Gastrocnemius medialis (tissue), 4 donors: Measurements from ENCODE around the gene APOBEC3B. TPM values are rescaled to one million over a fixed set of nuclear protein-coding genes. Genes with fewer than 3 reads are reported as not detected.
A peak's percentile ranks its signal among the peaks of the same experiment; 100 is the strongest.

Experiments
- ATAC-seq, 2 donors: fragments of 150-250 bp; one replicate each; pipeline ENCODE4 v1.9.1; 2016
- DNase-seq, 2 donors: peaks; one replicate each; pipeline ENCODE4 v3.0.0-alpha.2; 2019
- H3K27ac ChIP-seq, 4 donors: fragments of 200-600 bp; sonication (generic); 1 replicate in 1 of 4; 2 replicates in 3 of 4; pipeline ENCODE4 v1.5.1; 2016 to 2018; ENCODE audit warnings: mild to moderate bottlenecking in 2 of 4, moderate library complexity in 1 of 4
- H3K27me3 ChIP-seq, 3 donors: fragments of 200-600 bp; sonication (generic) in 2 of 3; 1 replicate in 1 of 3; 2 replicates in 2 of 3; pipeline versions ENCODE4 v1.5.1 to v1.6.0; 2016 to 2019; ENCODE audit warnings: mild to moderate bottlenecking in 1 of 3, moderate library complexity in 1 of 3
- H3K36me3 ChIP-seq, 2 donors: fragments of 200-600 bp; sonication (generic) in 1 of 2; one replicate each; pipeline ENCODE4 v1.5.1; 2017 to 2018
- H3K4me1 ChIP-seq, 2 donors: fragments of 200-600 bp; sonication (generic) in 1 of 2; one replicate each; pipeline ENCODE4 v1.5.1; 2016 to 2017; ENCODE audit warnings: mild to moderate bottlenecking in 2 of 2
- H3K4me3 ChIP-seq, 4 donors: fragments of 200-600 bp; sonication (generic) in 3 of 4; 1 replicate in 1 of 4; 2 replicates in 3 of 4; pipeline ENCODE4 v1.5.1; 2016 to 2019; ENCODE audit warnings: mild to moderate bottlenecking in 2 of 4
- H3K9me3 ChIP-seq, 3 donors: fragments of 200-600 bp; sonication (generic) in 2 of 3; 1 replicate in 1 of 3; 2 replicates in 2 of 3; pipeline ENCODE4 v1.5.1; 2016 to 2019
- POLR2A ChIP-seq, 2 donors: fragments of 450-650 bp; IDR thresholded peaks; one replicate each; pipeline ENCODE4 v1.6.1; 2017; ENCODE audit warnings: antibody characterized with exemption in 2 of 2, mild to moderate bottlenecking in 2 of 2, moderate library complexity in 2 of 2
- in situ Hi-C, 4 donors: fragments of 200-750 bp; cut with MboI; loops; one replicate each; pipeline versions ENCODE4 v1.15.0 to v1.8.0; 2017; ENCODE audit warnings: low sequenced_read_pairs in 4 of 4
- intact Hi-C: fragments of 100-400 bp; cut with DNase I; formaldehyde crosslinking; loops from one replicate; pipeline ENCODE4 v1.15.1; 2023; ENCODE audit warnings: low total_unique reads
- total RNA-seq, 4 donors: library from RNA; depleted of rRNA; stranded (reverse); fragments of >200 nt; gene quantifications; one replicate each; pipeline versions ENCODE4 v1.1.0 to v1.2.3, GENCODE V29; 2016
- TF ChIP-seq, protein P1 (sequence below), 5 experiments: fragments of 450-650 bp in 3 of 5; fragments of 200-600 bp in 2 of 5; sonication (generic) in 2 of 5; IDR thresholded peaks in 4 of 5; conservative IDR thresholded peaks in 1 of 5; 1 replicate in 4 of 5; 2 replicates in 1 of 5; pipeline ENCODE4 v1.5.1; 2016 to 2019; ENCODE audit warnings: antibody characterized with exemption in 5 of 5, mild to moderate bottlenecking in 3 of 5, moderate library complexity in 3 of 5

Gene APOBEC3B
- total RNA-seq, 4 donors from 2014 or later = 0.62 TPM; not detected in 3

DNA sequence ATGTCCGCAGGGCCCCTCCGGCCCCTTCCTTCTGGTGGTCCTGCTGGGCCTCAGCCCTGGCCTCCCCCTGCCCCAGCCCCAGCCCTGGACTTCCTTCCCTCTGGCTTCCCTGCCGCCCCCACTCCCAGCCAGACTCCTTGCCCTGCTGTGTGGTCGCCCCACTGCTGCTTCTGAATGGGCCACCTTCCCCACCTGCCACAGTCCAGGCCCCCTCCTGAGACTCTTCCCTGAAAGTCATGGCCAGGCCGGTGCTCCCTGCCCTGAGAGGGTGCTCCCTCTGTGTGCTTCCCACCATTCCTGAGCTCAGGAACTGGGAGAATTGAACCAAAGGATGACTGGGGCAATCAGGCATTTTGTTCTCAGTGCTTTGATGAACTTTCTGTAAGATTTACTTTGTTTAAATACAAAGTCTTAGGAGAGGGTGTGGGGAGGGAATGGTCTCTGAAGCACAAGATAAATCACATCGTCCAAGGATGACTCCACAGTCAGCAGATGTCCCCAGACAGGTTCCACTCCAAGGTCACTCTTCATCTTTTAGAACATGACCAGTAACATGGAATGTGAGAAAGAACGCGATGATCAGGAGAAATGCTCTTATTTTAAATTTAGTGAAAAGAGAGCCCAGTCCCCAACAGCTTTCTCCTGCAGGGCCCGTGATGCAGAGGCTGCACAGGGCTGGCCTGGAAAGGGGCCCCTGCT, 39.6 kb downstream of the APOBEC3B start:
- ATAC-seq (no peak), DNase-seq (no peak)
- Histone ChIP-seq H3K27ac (peak overlapping the region; percentile 52 to 73 (median 66)), H3K27me3 (no peaks in the 10 kb centered on the region), H3K9me3 (no peaks in the 10 kb centered on the region), H3K36me3 (no peaks in the 10 kb centered on the region), H3K4me3 (peak overlapping the region; percentile 40 to 49 (median 48)), H3K4me1 (no peaks in the 10 kb centered on the region)
- TF ChIP-seq POLR2A (IDR thresholded peaks at IDR 0.05) = no peak
- TF ChIP-seq, protein P1, sequence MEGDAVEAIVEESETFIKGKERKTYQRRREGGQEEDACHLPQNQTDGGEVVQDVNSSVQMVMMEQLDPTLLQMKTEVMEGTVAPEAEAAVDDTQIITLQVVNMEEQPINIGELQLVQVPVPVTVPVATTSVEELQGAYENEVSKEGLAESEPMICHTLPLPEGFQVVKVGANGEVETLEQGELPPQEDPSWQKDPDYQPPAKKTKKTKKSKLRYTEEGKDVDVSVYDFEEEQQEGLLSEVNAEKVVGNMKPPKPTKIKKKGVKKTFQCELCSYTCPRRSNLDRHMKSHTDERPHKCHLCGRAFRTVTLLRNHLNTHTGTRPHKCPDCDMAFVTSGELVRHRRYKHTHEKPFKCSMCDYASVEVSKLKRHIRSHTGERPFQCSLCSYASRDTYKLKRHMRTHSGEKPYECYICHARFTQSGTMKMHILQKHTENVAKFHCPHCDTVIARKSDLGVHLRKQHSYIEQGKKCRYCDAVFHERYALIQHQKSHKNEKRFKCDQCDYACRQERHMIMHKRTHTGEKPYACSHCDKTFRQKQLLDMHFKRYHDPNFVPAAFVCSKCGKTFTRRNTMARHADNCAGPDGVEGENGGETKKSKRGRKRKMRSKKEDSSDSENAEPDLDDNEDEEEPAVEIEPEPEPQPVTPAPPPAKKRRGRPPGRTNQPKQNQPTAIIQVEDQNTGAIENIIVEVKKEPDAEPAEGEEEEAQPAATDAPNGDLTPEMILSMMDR (IDR thresholded peaks at IDR 0.05 in 4 of 5, conservative IDR thresholded peaks at IDR 0.05 in 1 of 5) = no peak
- intact Hi-C loops = no loop called here
- in situ Hi-C loops = no loop called here

DNA sequence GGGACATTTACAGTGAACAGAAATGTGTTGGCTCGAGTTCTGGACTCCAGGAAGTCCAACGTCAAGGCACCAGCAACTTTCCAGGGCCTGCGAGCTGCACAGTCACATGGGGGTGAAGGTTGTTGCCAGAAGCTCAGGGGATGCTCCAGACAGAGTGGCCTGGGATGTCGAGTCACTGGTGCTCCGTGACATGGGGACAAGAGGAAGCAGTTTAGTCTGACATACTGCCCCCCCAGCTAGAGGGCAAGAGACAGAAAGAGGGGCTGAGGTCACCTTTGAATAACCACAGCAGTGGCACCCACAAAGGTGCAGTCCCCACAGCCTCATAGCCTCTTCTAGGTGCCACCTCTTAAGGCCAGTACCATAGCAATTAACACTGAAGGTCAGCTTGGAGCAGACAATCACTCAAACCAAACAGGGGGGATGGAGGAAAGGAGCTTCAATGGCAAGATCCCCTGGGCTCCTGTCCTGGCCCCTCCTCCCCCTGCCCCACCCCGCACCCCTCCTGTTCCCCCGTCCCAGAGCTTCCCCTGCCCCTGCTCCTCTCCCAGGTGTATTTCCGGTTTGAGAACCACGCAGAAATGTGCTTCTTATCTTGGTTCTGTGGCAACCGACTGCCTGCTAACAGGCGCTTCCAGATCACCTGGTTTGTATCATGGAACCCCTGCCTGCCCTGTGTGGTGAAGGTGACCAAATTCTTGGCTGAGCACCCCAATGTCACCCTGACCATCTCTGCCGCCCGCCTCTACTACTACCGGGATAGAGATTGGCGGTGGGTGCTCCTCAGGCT, 42.6 kb downstream of the APOBEC3B start:
- no peaks in the 10 kb centered on the region for H3K27me3 ChIP-seq
- no peak overlapping the region for H3K27ac ChIP-seq
- no peaks in the 10 kb centered on the region for H3K9me3 ChIP-seq
- H3K36me3 ChIP-seq = no peaks in the 10 kb centered on the region
- in situ Hi-C loops = no loop called here
- H3K4me1 ChIP-seq = no peaks in the 10 kb centered on the region
- H3K4me3 ChIP-seq = no peak overlapping the region
- ATAC-seq (no peak), DNase-seq (no peak)
- intact Hi-C loops = no loop called here
- no peak for TF ChIP-seq POLR2A (IDR thresholded peaks at IDR 0.05)
- TF ChIP-seq, protein P1 (IDR thresholded peaks at IDR 0.05 in 4 of 5, conservative IDR thresholded peaks at IDR 0.05 in 1 of 5) = no peak

DNA sequence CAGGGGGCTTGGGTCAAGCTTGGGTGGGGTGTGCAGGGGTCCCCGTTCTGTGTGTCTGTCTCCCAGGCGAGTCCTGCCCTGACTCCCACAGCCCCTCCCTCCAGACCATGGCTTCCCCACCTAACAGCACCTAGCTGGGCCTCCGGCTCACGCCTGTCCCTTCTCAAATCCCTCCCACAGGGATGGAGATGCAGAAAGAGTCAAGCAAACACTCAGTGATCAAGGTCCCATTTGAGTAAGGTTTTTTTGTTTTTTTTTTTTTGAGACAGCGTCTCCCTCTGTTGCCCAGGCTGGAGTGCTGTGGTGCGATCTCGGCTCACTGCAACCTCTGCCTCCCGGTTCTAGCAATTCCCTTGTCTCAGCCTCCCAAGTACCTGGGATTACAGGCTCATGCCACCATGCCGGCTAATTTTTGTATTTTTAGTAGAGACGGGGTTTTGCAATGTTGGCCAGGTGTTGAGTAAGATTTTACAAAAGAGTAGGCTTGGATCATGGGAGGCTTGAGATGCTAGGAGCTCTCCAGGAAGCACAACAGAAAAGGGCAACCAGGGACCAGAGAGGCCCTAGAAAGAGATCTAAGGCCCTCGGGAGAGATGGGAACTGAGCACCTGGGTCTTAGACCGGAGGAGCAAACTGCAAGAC, 44.5 kb downstream of the APOBEC3B start:
- in situ Hi-C loops = no loop called here

DNA sequence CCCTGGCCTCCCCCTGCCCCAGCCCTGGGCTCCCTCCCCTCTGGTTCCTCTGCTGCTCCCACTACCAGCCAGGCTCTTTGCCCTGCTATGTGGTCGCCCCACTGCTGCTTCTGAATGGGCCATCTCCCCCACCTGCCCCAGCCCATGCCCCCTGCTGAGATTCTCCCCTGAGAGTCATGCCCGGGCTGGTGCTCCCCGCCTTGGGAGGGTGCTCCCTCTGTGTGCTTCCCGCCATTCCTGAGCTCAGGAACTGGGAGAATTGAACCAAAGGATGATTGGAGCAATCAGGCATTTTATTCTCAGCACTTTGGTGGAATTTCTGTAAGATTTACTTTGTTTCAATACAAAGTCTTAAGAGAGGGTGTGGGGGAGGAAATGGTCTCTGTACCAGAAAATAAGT, 45.6 kb downstream of the APOBEC3B start:
- TF ChIP-seq POLR2A (IDR thresholded peaks at IDR 0.05) = no peak
- TF ChIP-seq, protein P1 (IDR thresholded peaks at IDR 0.05 in 4 of 5, conservative IDR thresholded peaks at IDR 0.05 in 1 of 5) = no peak
- no peak for DNase-seq
- Histone ChIP-seq H3K4me1 (no peaks in the 10 kb centered on the region), H3K27me3 (no peaks in the 10 kb centered on the region), H3K9me3 (no peaks in the 10 kb centered on the region), H3K4me3 (no peak overlapping the region), H3K36me3 (no peaks in the 10 kb centered on the region), H3K27ac (no peak overlapping the region)
- intact Hi-C loops (no loop called here), in situ Hi-C loops (no loop called here)
- no peak for ATAC-seq

More for the DNA sequence above, 44.5 kb downstream of the APOBEC3B start:
- no peak for TF ChIP-seq POLR2A (IDR thresholded peaks at IDR 0.05)
- TF ChIP-seq, protein P1 (IDR thresholded peaks at IDR 0.05 in 4 of 5, conservative IDR thresholded peaks at IDR 0.05 in 1 of 5) = no peak
- no peaks in the 10 kb centered on the region for H3K27me3 ChIP-seq
- ATAC-seq (no peak), DNase-seq (no peak)
- H3K4me1 ChIP-seq = no peaks in the 10 kb centered on the region
- no peaks in the 10 kb centered on the region for H3K9me3 ChIP-seq
- intact Hi-C loops = no loop called here
- no peak overlapping the region for H3K4me3 ChIP-seq
- no peak overlapping the region for H3K27ac ChIP-seq
- H3K36me3 ChIP-seq = no peaks in the 10 kb centered on the region
